Head of caudate nucleus (tissue), 42 donors: ENCODE results near the gene MRGPRD.

Experiments
- DNase-seq, 42 donors: peaks; one replicate each; pipeline versions ENCODE4 v3.0.0 to v3.0.0-alpha.2; 2020 to 2021; ENCODE audit warnings: mixed read lengths in 7 of 42
- intact Hi-C: fragments of 100-400 bp; cut with DNase I; formaldehyde crosslinking; loops from one replicate; pipeline ENCODE4 v1.15.0; 2022

MRGPRD gene, protein sequence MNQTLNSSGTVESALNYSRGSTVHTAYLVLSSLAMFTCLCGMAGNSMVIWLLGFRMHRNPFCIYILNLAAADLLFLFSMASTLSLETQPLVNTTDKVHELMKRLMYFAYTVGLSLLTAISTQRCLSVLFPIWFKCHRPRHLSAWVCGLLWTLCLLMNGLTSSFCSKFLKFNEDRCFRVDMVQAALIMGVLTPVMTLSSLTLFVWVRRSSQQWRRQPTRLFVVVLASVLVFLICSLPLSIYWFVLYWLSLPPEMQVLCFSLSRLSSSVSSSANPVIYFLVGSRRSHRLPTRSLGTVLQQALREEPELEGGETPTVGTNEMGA

GRCh38 chr11:68980776-68981065, at the start of gene MRGPRD:
TSS of gene MRGPRD (minus strand) at chr11:68980986. CDS start at chr11:68980986, 0 bp downstream.
- peak in 2 of 42 donors; percentile 9 to 20 for DNase-seq
- intact Hi-C loops: no loop called here

DNA sequence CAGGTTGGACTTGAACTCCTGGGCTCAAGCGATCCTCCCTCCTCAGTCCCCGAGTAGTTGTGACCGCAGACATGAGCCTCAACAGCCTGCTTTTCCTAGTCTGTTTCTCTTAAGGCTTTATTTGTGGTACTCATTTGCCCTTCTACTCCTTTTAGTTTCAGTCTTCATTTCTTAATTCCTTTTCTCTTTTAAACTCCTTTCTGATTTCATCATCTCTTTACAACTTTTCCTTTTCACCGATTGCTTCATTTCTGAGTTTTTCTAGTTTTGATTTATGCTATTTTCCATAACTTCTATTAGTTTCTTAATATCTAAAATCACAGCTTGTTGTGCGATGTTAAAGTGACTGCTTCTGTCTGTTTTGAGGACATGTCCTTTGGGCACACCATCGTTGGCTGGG, 49.5 kb upstream of the MRGPRD start:
- intact Hi-C loops: no loop called here
- DNase-seq: no peak

GRCh38 chr11:69027704-69028372, 47.1 kb upstream of the MRGPRD start:
- intact Hi-C loops: no loop called here

GRCh38 chr11:69024509-69024908, 43.7 kb upstream of the MRGPRD start:
- intact Hi-C loops: no loop called here
- DNase-seq: no peak

More at GRCh38 chr11:69027704-69028372, 47.1 kb upstream of the MRGPRD start:
- DNase-seq: no peak

- DNase-seq: no peak
- intact Hi-C loops: no loop called here
Measured at GRCh38 chr11:69022260-69022659, 41.5 kb upstream of the MRGPRD start.

DNA sequence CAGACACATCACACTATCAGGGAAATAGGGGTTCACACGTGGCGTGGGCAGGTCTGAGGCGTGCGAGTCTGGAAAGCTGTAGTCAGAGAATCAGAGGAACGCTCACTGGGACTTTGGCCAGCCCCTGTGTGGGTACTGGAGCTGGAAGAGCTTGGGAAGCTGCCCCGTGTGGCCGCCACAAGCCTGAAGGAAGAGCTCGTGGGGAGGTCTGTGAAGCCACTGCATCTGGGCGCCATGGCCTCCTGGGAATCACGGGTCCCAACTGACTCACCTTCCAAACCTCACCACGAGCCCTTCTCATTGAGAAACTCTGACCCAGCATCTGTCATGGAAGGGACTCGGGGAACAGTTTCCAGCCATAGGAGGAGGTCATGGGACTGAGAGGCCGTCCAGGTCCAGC, 38.1 kb upstream of the MRGPRD start:
- intact Hi-C loops: no loop called here
- DNase-seq: peak in 1 of 42 donors; percentile 16

DNA sequence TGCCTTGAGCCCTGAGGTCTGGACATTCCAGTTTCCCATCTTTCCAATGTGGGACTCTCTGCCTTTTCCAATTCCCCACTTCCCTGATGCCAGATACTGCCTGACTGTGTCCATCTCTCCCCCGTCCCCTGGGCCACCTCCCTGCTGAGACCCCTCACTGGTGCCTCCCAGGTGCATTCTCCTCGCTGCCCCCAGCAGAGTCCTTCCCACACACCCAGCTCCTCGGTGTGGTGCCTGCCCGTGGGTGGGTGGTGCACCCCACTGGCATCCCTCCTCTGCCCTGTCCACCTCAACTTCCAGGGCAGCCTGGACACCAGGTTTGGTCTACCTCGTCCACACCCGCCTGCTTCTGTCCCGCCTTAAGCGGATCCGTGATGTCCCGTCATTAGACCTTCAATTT, 37.2 kb upstream of the MRGPRD start:
- DNase-seq: no peak
- intact Hi-C loops: no loop called here

- no peak for DNase-seq
Measured at GRCh38 chr11:69014898-69015549, 34.2 kb upstream of the MRGPRD start.

DNA sequence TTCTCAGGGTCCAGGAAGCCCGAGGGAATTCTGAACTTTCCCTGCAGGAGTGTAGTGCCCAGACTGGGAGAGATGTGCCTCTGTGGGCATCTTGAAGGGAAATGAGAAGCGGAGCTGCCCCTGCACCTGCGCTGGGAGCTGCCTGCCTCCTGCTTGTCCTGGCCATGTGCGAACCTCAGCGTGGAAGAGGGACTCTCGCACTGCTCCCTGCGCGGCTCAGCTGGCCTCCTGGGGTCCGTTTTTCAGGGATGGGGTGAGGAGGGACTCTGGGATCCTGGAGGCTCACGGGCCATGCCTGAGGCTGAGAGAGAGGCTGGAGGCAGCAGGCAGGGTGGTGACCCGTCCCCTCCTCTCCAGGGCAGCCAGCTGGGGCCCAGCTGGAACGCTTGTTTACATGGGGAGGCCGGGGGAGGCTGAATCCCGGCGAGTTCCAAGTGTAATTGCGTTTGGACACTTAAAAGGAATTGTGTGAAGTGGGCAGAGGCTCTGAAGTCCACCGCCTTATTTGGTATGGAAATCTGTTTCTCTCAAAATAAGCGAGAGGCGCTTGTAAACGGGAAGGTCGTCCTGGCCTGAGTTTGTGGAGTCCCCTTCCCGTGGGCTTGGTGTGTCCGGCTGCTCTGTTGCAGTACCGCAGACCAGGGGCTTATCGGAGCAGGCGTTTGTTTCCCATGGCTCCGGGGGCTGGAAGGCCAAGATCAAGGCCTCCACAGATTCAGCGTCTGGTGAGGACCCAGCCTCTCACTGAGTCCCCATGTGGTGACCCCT, 33.5 kb upstream of the MRGPRD start:
- no peak for DNase-seq
- intact Hi-C loops: no loop called here

More at GRCh38 chr11:69014898-69015549, 34.2 kb upstream of the MRGPRD start:
- intact Hi-C loops: no loop called here

- intact Hi-C loops: no loop called here
- DNase-seq: peak in 10 of 42 donors; percentile 15 to 69 (median 28)
Measured at GRCh38 chr11:69013009-69013951, 32.5 kb upstream of the MRGPRD start, which contains the start of gene MRGPRF. TSS of gene MRGPRF (minus strand) at chr11:69013246. CDS start at chr11:69009901, 3,345 bp downstream.

DNA sequence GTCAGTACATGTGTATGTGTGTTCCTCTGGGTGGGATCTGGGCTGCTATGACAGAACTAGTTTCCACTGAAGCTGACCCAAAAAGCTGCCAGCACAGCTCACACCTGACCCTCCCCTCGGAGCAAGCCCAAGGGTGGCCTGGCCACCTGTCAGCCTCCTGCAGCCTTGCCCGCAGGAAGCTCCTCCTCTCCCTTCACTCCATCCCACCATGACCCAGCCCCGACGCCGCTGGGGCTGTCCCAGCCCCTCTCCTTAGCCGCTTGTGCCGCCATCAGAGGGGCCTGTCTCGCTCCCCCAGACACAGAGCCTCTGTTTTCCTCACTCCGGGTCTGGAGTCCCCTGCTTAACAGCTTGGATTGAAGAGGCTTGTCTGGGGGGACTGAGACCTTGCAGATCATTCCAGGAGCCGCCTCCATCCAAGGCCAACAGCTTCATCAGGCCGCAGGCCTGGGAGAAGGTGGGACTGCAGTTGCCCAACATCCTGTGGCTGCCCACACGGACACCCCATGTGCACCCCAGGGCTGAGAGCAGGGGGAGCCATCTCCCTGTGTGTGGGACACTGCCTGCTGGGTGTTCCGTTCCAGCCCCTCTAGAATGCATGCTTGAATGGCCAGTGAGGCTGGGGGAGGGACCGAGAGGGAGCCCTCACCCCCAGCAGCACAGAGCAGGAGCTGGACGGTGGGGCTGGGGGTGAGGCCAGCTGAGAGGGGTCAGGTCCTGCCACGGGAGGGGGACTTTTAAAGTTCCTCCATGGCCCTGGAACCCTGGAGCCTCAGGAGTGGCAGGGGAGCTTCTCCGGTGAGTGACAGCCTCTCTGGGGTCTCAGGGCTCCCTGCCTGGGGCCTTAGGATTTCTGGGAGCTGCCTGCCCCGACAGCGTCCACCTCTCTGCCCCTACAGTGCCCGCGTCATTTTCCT, 31.6 kb upstream of the MRGPRD start:
- intact Hi-C loops: no loop called here
- DNase-seq: no peak

DNA sequence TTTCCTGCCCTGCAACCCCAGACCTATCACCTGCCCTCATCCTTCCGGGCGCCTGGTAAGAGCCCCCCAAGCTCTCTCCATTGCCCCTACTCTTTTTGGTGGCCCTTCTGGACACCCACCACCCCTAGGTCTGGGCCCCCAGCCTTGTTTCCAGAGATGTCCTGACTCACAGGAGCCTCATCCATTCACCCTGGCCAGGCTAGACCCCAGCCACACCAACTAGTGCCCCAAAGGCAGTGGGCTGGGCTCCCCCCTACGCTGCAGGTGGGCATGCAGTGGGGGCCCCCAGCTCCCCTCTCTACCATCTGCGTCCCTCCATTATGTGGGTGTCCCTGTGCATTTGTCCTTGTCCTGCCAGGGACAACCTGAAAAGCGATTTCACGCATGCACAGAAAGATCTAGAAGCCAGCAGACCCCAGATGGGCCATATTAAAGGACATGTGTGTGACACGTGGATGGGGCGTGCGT, 30.9 kb upstream of the MRGPRD start:
- intact Hi-C loops: no loop called here
- no peak for DNase-seq

DNA sequence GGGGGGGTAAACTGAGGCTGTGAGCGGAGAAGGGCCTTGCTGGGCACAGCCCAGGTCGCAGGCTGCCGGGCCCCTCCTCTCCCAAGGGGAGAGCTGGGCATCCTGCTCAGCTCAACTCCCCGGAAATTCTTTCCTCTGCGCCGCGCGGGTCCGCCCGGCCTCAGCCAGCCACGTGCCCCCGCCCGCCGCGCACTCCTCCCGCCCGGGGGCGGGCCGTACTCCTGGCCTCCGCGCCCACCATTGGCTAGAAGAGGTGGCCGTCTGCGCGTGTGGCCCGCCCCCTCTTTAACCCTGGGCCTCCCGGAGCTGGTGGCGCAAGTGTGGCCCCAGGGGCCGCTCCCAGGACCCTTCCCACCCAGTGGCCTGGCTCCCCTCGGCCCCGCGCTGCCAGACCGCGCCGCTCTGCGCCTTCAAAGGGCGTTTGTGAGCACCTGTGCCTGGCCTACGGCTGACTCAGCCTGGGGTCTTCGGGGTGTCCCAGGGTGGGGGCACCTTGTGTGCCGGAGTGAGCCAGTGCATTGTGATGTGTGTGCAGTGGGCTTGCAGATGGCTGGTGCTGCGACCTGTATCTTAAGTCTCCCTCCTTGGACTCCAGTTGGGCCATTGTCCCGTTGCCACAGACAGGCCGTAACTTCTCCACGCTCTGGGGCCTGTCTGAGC, 30.3 kb upstream of the MRGPRD start:
- peak in 32 of 42 donors; percentile 18 to 70 (median 51) for DNase-seq
- intact Hi-C loops: no loop called here

GRCh38 chr11:69010361-69010891, 29.6 kb upstream of the MRGPRD start:
- intact Hi-C loops: no loop called here
- DNase-seq: no peak

DNA sequence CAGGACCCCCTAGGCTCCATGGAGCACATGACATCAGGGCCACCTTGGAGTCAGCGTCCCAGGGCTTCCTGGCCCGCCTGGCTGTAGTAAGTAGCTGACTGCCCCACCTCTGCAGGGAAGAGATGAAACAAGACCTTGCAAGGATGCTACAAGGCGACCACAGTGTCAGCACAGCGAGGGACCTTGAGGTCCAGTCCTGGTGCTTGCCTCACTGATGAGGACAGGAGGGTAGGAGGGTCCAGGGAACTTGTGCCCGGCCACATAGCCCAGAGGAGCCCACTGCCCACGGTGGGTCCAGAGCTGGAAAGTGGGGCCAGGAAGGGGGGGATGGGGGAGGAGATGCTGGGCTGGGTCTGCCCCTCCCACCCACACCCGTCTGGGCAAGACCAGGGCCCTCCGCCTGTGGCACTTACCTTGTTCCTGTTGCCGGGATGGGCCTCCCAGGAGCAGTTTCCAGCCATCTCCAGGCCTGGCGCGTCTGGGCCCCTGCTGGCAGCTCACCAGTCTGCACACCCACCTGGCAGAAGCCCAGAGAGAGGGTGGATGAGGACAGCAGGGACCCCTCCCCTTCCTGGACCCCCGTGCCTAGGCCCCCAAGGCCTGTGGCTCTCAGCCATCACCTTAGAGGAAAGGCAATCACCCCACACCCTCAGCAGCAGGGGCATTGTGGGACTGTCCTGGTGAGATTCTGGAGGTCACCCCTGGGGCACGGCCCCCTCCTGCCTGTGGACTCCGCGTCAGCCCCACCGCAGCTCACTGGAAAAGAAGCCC, 28.8 kb upstream of the MRGPRD start:
- DNase-seq: no peak
- intact Hi-C loops: no loop called here
